ENCODE data around the gene FAM76B. TPM values are rescaled to one million over a fixed set of nuclear protein-coding genes. Genes with fewer than 3 reads are reported as not detected.

FAM76B gene
- total and polyA plus RNA-seq, 9 of the 15 experiments (the other 6 are each of a cell fraction or from before 2014, with no cell fraction given): 22.5 to 60.0 (median 35.0) TPM

- no peak for TF ChIP-seq ZNF263 (CRISPR knock-in tag; IDR thresholded peaks at IDR 0.05; ENCODE audit: borderline replicate concordance)
- TF ChIP-seq ZBTB49 (CRISPR knock-in tag; IDR thresholded peaks at IDR 0.05; ENCODE audit: borderline replicate concordance): no peak
- TF ChIP-seq PHB2 (IDR thresholded peaks at IDR 0.05; ENCODE audit: low read depth): peak; percentile 47; the same call in 1 of the 2 replicates
Measured at GRCh38 chr11:95734009-95734572, 55.5 kb downstream of the FAM76B start (continued).

DNA sequence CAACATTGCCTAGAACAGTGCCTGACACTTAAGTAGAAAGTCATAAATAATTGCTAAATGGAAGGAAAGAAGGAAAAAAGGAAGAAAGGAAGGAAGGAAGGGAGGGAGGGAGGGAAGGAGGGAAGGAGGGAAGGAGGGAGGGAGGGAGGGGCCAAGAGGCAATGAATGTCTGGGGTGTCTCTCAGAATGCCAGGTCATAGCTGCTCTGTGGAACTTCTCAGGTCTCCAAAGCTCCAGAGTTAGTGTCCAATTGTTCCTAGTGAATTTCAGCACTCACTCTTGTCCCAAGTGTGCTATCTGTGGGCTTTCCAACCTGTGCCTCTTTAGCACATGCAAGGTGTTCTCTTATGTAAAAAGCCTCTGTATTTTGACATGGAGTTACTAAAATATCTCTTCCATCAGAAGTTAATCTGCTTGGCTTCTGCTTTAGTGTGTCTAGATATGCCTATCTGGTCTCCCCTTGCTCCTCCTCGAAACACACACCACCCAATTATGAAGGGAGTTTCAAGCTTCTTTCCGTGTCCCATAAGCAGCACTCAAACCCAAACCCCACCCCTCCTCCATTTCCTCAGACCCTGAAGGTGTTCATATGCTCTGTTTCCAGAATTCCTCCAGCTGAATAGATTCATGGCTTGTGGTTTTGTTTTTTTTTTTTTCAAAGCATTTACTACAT lies 56.5 kb downstream of the FAM76B start:
- no TSS peak for BruUV-seq (replicated peaks)
- H3K9me1 ChIP-seq (ENCODE audit: control insufficient read depth, insufficient read depth, low read length): no peaks in the 10 kb centered on the region
- in situ Hi-C loops (cut with MboI): no loop called here
- peaks cover 15% of the 10 kb centered on the region for H3K9me3 ChIP-seq (replicated peaks; ENCODE audit: control insufficient read depth, insufficient read depth, low read depth, low read length)
- WGBS (ENCODE audit: insufficient coverage, low coverage, missing lambda C conversion rate): 0% methylated on average over 2 of the region's 2 CpGs
- ChIA-PET POLR2A (interaction anchor here (0.7 to 1.6 kb wide), 5 partner anchors 8 to 502 kb away, joined by 3 to 7 read pairs (median 3); partner anchors contain the start of genes FAM76B and SESN3), CTCF (ENCODE audit: low intra/inter-chr PET ratio) (no interaction called here)
- no peaks in the 10 kb centered on the region for H3K79me2 ChIP-seq (ENCODE audit: control insufficient read depth, insufficient read depth, low read length)
- intact Hi-C loops (cut with micrococcal nuclease): no loop called here
- peak; percentile 71 for ATAC-seq
- peak; percentile 70 for FAIRE-seq
- H3K36me3 ChIP-seq (ENCODE audit: control insufficient read depth, insufficient read depth, low read length): peaks cover 12% of the 10 kb centered on the region; the same call in 1 of the 3 replicates
- DNase-seq (ENCODE audit: extremely low read depth in 1 of 4, low spot score in 3 of 4): peak in 2 of 4 experiments; percentile 47 to 72
- peaks cover 7 to 21% of the 10 kb centered on the region in 2 experiments; a peak in 4 of 5 replicates for H3K4me1 ChIP-seq (replicated peaks in 1 of 2; ENCODE audit: control insufficient read depth in 2 of 2, insufficient read depth in 2 of 2, low read length in 2 of 2)
- peak overlapping the region; percentile 68 for H2AFZ ChIP-seq (ENCODE audit: low read depth, low read length)
- peak overlapping the region; percentile 47 for H3K4me2 ChIP-seq (ENCODE audit: insufficient read depth, low read length)
- no peaks in the 10 kb centered on the region for H4K20me1 ChIP-seq (replicated peaks; ENCODE audit: control insufficient read depth, insufficient read depth, low read length)
- H3K27ac ChIP-seq (ENCODE audit: extremely low read depth, low read depth, low read length): peak overlapping the region; percentile 72
- H3K27me3 ChIP-seq (ENCODE audit: control insufficient read depth in 2 of 2, insufficient read depth in 2 of 2, low read length in 2 of 2): no peaks in the 10 kb centered on the region
- peak overlapping the region in 1 of 2 experiments; percentile 59; a peak in 2 of 4 replicates for H3K9ac ChIP-seq (ENCODE audit: insufficient read depth in 1 of 2, low read depth in 2 of 2, low read length in 2 of 2)
- no peak overlapping the region for H3K4me3 ChIP-seq
- TF ChIP-seq TRIM24 (IDR thresholded peaks at IDR 0.05) (0 out of 4 replicates have a peak, but pooled peaks of 1 of the 2 experiments have one; percentile 7), PCBP2 (IDR thresholded peaks at IDR 0.05; ENCODE audit: low read depth, low read length, poor library complexity, severe bottlenecking) (peak; percentile 78), CBFA2T3 (IDR thresholded peaks at IDR 0.05) (peak; percentile 68), L3MBTL2 (IDR thresholded peaks at IDR 0.05) (no peak), ZNF592 (IDR thresholded peaks at IDR 0.05) (peak; percentile 18; the same call in 1 of the 2 replicates), MAZ (CRISPR knock-in tag; conservative IDR thresholded peaks at IDR 0.05 in 1 of 2, IDR thresholded peaks at IDR 0.05 in 1 of 2) (0 out of 4 replicates have a peak, but pooled peaks of 1 of the 2 experiments have one; percentile 34), GATA2 (CRISPR knock-in tag; IDR thresholded peaks at IDR 0.05) (0 out of 2 replicates have a peak, but pooled peaks have one; percentile 12), CBFA2T2 (conservative IDR thresholded peaks at IDR 0.05) (peak; percentile 37; the same call in 1 of the 2 replicates)

Measured in K562 (cell line).